LNCaP clone FGC (cell line): ENCODE measurements around the gene ZNF175.

Experiments
- DNase-seq: peaks from one replicate; pipeline ENCODE4 v3.0.0-alpha.2; 2011; ENCODE audit warnings: low read depth
- H3K4me3 ChIP-seq: 2 replicates; pipeline ENCODE4 v1.5.1; 2011; ENCODE audit warnings: mild to moderate bottlenecking, low read depth, low read length, control low read depth
- TF ChIP-seq, protein P1 (sequence below): IDR thresholded peaks from 2 replicates; pipeline ENCODE4 v1.5.1; 2012; ENCODE audit warnings: mild to moderate bottlenecking; ENCODE audit not compliant: control insufficient read depth, insufficient read depth; ENCODE audit errors: extremely low read depth

The ZNF175 gene

DNA sequence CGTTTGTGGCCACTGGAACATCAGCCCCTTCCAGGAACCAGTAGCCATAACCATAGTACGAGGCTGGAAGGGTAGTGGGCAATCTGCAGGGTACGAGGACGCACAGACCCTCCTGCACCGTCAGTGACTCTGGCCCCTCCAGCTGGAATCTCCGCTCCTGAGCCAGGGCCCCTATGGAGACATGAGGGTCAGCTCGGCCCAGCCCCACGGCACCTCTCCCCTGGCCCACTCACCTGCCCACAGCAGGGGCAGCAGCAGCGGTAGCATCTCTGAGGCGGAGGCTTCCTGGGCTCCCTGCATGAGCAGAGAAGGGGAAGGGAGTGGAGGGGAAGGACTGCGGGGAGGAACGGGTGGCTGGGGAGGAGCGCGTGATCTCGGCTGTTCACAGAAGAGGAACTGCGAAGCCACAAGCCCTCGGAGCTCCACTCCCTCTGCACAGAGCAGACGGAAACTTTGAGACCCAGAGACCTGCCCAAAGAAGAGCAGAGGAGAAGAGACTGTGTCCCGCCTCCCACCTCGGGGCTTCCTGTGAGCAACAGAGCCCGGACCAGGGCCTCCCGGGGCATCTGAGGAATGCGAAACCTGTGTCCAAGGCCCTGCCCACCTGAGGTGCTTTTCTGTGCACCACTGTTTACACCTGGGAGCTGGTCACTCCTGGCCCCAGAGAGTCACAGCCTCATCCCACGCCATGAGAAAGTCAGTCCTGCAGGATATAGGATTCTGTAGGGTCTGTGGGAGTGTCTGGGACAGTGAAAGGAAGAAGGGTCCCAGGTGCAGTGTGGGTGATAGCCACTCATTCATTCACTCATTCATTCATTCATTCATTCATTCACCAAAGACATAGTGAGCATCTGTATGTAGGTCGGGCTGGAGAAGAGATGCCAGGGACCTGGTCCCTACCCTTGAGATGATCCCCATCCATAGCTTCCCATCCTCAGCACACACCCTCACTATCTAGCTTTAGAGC lies 39.5 kb upstream of the ZNF175 start, which contains the start of gene SIGLEC6:
Gene SIGLEC6 (minus strand): TSS at position 322 of the 967 bp plus-strand sequence. CDS start 22 bp downstream, at position 300.
- no peak for DNase-seq
- H3K4me3 ChIP-seq, result no peak within 1 kb of the TSS
- TF ChIP-seq, protein P1, sequence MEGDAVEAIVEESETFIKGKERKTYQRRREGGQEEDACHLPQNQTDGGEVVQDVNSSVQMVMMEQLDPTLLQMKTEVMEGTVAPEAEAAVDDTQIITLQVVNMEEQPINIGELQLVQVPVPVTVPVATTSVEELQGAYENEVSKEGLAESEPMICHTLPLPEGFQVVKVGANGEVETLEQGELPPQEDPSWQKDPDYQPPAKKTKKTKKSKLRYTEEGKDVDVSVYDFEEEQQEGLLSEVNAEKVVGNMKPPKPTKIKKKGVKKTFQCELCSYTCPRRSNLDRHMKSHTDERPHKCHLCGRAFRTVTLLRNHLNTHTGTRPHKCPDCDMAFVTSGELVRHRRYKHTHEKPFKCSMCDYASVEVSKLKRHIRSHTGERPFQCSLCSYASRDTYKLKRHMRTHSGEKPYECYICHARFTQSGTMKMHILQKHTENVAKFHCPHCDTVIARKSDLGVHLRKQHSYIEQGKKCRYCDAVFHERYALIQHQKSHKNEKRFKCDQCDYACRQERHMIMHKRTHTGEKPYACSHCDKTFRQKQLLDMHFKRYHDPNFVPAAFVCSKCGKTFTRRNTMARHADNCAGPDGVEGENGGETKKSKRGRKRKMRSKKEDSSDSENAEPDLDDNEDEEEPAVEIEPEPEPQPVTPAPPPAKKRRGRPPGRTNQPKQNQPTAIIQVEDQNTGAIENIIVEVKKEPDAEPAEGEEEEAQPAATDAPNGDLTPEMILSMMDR, result no peak

DNA sequence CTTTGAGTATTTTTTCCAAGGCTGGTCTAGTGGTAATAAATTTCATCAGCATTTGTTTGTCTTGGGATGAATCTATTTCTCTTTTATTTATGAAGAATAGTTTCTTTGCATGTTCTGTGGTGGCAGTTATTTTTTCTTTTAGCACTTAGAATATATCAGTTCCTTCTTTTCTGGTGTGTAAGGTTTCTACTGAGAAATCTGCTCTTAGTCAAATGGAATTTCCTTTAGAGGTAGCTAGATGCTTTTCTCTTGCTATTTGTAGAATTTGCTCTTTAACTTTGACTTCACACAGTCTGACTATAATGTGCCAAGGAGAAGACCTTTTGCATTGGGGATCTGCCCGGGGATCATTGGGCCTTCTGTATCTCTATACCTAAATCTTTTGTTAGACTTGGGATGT lies 35.5 kb upstream of the ZNF175 start:
- H3K4me3 ChIP-seq, result no peak overlapping the region
- TF ChIP-seq, protein P1, result no peak
- no peak for DNase-seq

DNA sequence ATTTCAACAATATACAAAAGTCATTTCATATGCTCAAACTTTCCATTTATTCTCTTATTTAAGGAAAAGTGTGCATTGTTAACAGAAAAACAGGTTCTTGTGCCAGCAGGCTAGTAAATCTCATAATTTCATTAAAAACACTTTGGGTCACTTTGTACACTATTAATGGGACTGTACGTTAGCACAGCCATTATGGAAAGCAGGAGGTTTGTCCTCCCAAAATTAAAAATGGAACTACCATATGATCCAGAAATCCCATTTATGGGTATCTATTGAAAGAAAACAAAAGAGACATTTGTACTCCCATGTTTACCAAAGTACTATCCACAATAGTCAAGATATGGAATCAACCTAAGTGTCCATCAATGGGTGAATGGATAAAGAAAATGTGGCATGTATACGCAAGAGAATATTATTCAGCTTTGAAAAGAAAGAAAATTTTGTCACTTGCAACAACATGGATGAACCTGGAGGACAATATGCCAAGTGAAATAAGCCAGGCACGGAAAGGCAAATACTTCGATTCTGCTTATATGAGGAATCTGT lies 31.2 kb upstream of the ZNF175 start:
- H3K4me3 ChIP-seq, result no peak overlapping the region
- no peak for DNase-seq
- TF ChIP-seq, protein P1, result no peak

DNA sequence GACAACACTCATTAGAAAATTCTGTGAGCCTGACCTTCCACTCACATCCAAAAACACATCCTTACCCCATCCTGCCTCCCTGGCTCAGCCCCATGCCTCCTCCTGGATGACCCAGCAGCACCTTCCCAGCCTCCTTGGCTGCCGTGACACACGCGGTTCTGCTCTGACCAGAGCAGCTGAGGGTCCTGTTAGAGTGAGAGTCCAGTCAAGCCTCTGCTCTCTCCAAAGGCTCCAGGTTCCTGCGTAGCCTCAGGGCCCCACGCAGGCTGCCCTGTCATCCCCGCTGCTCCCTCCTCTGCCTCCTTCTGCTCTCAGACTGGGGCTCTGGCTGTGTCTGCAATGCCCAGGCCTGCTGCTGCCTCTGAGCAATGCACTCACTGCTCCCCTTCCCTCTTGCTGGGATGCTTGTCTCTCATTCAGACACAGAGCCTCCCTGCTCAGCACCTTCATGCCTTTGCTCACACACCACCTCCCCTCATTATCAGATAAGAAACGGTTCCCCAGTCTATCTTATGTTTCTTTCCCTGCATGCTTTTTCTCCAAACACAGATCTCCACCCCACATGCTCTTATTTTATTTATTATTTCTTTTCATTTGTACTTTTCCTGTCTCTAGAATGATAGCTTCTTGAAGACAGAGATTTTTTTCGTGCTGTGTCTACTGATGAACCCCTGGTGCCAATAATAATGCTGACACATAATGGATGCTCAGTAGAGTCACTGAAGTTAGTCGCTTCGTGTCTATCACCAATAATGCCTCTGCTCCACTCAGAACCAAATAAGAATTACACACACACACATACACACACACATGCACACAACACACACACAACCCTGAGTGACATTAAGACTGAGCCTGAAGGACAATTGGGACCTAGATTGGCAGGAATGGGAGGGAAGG lies 29.4 kb upstream of the ZNF175 start:
- DNase-seq, result no peak
- TF ChIP-seq, protein P1, result no peak
- no peak overlapping the region for H3K4me3 ChIP-seq

DNA sequence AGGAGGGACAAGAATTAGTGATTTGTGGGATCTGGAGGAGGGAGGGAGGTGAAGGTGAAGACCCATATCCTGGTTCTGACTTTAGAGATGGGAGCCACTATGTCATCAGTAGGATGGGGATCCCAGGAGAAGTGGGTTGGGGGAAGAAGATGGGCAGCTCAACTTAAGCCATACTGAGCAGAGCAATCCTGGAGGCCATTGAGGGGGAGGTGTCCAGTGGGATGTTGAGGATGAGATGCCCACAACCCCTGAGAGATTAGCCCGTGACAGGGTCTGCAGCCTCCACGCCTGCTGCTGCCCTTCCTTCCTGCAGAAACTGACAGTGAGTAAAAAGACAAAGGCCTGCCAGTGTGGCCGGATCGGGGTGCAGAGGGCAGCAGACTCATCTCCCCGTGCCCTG lies 28.4 kb upstream of the ZNF175 start:
- DNase-seq, result no peak
- TF ChIP-seq, protein P1, result no peak
- no peak overlapping the region for H3K4me3 ChIP-seq

DNA sequence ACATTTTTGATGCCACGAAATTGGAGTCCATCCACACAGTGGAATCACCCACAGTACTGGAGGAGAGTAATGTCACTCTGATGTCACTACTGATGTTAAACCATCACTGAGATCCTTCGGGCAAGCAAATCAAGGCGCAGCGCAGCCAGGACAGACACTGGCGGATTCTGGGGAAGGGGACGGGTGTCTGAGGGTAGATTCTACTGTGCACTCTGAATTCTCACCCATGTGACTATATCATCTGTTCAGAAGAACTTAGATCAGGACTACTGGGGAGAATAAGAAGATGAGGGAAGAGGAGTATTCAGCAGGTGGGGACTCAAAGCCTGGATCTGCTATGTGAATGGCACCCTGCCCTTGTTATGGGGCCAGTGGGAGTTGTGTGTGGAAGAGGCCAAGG lies 27.0 kb upstream of the ZNF175 start:
- H3K4me3 ChIP-seq, result no peak overlapping the region
- TF ChIP-seq, protein P1, result no peak
- DNase-seq, result no peak
